IPS DF 6.9 (cell line): ENCODE data around the gene DTNA.

ENCODE experiments used
- DNase-seq: peaks from one replicate; pipeline ENCODE4 v3.0.0-alpha.2; 2013; ENCODE audit warnings: low read depth, low spot score
- H3K27ac ChIP-seq: one replicate; pipeline ENCODE4 v1.5.1; 2013; ENCODE audit warnings: low read length, control low read depth
- H3K27me3 ChIP-seq: 2 replicates; pipeline ENCODE4 v1.6.1; 2013; ENCODE audit warnings: mild to moderate bottlenecking, low read length; ENCODE audit not compliant: control insufficient read depth, insufficient read depth
- H3K36me3 ChIP-seq: 2 replicates; pipeline ENCODE4 v1.6.1; 2013; ENCODE audit warnings: low read length; ENCODE audit not compliant: control insufficient read depth, insufficient read depth
- H3K4me1 ChIP-seq: 2 replicates; pipeline ENCODE4 v1.6.1; 2013; ENCODE audit warnings: low read length; ENCODE audit not compliant: control insufficient read depth, insufficient read depth
- H3K4me3 ChIP-seq: 2 replicates; pipeline ENCODE4 v1.5.1; 2013; ENCODE audit warnings: mild to moderate bottlenecking, low read length
- H3K9me3 ChIP-seq: 2 replicates; pipeline ENCODE4 v1.6.1; 2013; ENCODE audit warnings: low read length, inconsistent platforms; ENCODE audit not compliant: control insufficient read depth, insufficient read depth
- WGBS: extraction: QIAGEN DNeasy Blood & Tissue Kit; methylation state at CpG from one replicate; pipeline ENCODE4 v1.1.7; 2013; ENCODE audit warnings: mixed read lengths, missing lambda C conversion rate; ENCODE audit not compliant: insufficient read length, insufficient coverage; 5-methylcytosine and 5-hydroxymethylcytosine counted together

Gene DTNA

DNA sequence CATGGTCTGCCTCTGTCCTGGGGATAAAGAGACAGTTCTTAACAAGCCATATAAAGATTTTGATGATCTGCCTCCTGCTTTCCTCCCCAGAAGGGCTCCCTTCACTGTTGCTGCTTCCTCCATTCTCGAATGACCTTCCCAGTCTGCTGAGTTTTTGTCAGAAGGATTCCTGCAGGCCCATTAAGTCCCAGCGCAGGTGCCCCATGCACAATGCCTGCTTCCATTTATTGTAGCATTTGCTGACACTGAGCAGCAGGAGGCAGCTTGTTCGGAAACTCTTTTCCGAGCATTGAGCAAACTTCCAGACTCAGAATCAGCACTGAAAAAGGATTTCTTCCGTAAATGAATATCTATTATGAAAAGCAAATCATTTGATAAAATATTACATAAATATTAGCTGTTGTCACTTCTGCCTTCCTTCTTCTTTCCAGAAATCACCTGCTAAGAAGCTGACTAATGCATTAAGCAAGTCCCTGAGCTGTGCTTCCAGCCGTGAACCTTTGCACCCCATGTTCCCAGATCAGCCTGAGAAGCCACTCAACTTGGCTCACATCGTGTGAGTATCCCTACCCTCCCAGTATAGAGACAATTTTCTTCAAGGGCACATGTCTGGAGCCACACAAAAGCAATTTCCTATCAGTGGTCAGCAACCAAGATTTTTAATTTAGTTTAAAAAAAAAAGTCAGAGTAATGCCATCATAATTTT is 110.4 kb downstream of the DTNA start:
- H3K9me3 ChIP-seq: no peaks in the 10 kb centered on the region
- no peaks in the 10 kb centered on the region for H3K27me3 ChIP-seq
- H3K27ac ChIP-seq: no peak overlapping the region
- no CpG with 5 or more reads among the region's 7 CpGs for WGBS
- no peak for DNase-seq
- H3K4me3 ChIP-seq: no peak overlapping the region
- no peaks in the 10 kb centered on the region for H3K36me3 ChIP-seq
- H3K4me1 ChIP-seq: no peaks in the 10 kb centered on the region

DNA sequence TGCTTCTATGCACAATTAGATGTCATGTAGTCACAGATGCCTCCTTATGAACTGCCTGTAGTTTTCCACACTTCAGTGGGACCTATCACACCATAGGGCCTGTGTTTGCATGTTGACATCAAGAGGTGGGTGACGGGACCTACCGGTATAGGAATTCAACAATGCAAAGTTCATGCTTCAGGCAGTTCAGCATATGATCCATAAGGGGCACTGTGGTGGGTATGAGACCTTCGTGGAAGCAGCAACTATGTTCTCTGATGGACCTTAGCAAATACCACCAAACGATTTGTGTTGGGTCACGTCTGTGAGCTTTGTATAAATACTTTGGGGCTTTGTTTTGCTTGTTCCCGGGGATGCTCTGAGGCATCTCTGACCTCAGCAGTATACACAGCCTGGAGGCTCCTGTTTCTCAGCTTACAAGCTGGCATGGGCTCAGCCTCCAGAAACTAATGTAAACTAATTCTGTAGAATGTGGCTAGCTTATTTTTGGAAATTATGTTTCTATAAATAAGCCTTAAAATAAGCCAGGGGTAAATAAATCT is 111.6 kb downstream of the DTNA start:
- no CpG with 5 or more reads among the region's 6 CpGs for WGBS
- DNase-seq: no peak
- no peaks in the 10 kb centered on the region for H3K36me3 ChIP-seq
- H3K27ac ChIP-seq: no peak overlapping the region
- no peaks in the 10 kb centered on the region for H3K9me3 ChIP-seq
- H3K27me3 ChIP-seq: no peaks in the 10 kb centered on the region
- H3K4me1 ChIP-seq: no peaks in the 10 kb centered on the region
- no peak overlapping the region for H3K4me3 ChIP-seq

DNA sequence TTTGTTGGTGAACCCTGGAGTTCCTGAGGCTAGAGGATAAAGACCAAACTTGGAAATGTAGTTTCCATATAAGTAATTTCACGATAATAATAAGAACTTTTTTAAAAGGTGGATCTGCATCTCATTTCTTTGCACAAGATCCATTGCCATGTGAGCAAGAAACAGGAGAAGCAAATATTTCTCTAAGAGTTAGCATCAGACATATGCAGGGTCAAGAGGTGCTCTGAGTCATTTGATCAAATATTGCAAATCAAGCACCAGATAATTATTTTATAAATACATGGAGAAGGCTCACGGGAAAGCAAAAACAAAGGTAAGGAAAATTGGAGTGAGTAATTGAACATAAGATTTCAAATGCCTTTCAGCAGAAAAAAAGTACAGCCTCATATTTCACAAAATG is 118.0 kb downstream of the DTNA start:
- Histone ChIP-seq H3K27me3 (no peaks in the 10 kb centered on the region), H3K4me1 (no peaks in the 10 kb centered on the region), H3K27ac (no peak overlapping the region), H3K9me3 (no peaks in the 10 kb centered on the region), H3K4me3 (no peak overlapping the region), H3K36me3 (no peaks in the 10 kb centered on the region)
- no CpG with 5 or more reads among the region's 2 CpGs for WGBS
- no peak for DNase-seq

DNA sequence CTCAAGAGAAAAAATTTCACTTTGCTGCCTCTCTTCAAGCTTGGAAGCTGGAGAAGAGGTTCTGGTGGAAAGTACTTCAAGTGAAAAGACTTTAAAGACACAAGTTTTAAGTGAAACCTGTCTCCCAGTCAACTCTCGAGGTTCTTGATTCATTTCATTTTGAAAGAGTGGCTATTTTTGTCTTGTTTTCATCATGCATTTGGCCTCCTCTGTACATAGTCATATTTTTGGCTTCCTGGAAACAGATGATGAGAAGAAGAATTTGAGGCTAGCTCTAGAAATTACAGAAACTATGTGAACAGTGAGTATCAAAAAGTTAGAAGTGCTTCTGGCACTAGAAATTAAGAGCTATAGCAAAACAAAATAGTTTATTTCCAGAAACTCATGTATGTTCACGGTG is 124.8 kb downstream of the DTNA start:
- no peaks in the 10 kb centered on the region for H3K36me3 ChIP-seq
- WGBS: no CpG with 5 or more reads among the region's 2 CpGs
- no peaks in the 10 kb centered on the region for H3K27me3 ChIP-seq
- DNase-seq: no peak
- H3K27ac ChIP-seq: no peak overlapping the region
- H3K4me3 ChIP-seq: no peak overlapping the region
- no peaks in the 10 kb centered on the region for H3K9me3 ChIP-seq
- no peaks in the 10 kb centered on the region for H3K4me1 ChIP-seq

DNA sequence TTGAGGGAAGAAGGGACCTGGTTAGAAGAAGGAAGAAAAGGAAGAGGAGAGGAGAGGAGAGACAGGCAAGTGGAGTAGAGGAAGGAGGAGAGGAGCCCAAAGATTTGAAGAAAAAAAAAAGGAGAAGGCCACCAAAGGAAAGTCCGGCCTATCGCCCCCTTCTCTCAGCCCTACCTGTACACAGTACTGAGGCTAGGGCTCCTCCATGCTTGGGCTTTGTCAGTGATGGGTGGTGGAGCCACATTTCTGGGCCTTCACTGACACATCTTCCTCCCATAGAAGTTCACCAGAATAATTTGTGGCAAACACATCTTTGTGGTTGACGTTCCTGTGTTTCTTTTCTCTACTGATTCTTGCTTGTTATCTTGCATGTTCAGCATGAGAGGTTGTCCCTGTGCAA is 125.4 kb downstream of the DTNA start:
- DNase-seq: no peak
- Histone ChIP-seq H3K4me1 (no peaks in the 10 kb centered on the region), H3K27me3 (no peaks in the 10 kb centered on the region), H3K9me3 (no peaks in the 10 kb centered on the region), H3K27ac (no peak overlapping the region), H3K36me3 (no peaks in the 10 kb centered on the region), H3K4me3 (no peak overlapping the region)
- no CpG with 5 or more reads among the region's 3 CpGs for WGBS

DNA sequence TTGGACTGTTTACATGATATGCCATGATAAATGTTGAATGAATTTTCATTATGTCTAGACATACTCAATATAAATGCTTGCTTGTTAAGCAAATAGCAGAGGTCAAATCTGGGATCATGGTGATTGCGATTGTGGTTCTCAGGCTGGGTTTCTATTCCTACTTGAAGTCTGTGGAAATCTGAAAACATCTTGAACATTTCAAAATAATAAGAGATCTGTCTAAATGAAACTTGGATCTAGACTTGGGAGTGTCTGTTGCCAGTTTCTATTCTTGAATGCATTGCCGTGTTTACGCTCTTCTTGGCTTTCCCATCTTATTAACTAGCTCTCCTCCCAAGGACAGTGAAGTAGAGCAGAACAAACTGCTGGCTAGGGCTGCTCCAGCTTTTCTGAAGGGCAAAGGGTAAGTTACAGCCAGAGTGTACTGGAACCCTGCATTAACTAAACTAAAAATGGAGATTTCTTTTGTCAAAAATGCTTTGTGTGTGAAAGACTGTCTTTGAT is 127.7 kb downstream of the DTNA start:
- H3K9me3 ChIP-seq: no peaks in the 10 kb centered on the region; the same call in 1 of the 2 replicates
- no peaks in the 10 kb centered on the region for H3K27me3 ChIP-seq
- DNase-seq: no peak
- no CpG with 5 or more reads among the region's 3 CpGs for WGBS
- H3K4me1 ChIP-seq: no peaks in the 10 kb centered on the region
- no peak overlapping the region for H3K27ac ChIP-seq
- no peak overlapping the region for H3K4me3 ChIP-seq
- H3K36me3 ChIP-seq: 0 out of 2 replicates have a peak, but pooled peaks cover 2% of the 10 kb centered on the region

DNA sequence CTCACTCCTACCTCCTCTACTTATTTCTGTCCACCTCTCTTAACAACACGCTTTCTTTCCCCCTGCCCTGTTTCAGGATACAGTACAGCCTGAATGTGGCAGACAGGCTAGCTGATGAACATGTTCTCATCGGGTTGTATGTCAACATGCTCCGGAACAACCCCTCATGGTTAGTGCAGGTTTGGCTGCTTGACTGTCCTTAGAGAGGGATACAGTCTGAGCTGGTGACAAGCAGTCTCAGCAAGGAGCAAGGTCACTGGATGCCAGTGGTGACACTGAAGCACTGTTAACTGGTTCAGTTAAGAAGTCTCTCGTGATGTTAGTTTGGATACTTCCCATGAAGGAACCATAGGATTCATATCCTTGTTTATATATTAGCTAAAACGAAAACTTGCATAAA is 128.6 kb downstream of the DTNA start:
- Histone ChIP-seq H3K36me3 (0 out of 2 replicates have a peak, but pooled peaks cover 2% of the 10 kb centered on the region), H3K9me3 (no peaks in the 10 kb centered on the region; the same call in 1 of the 2 replicates), H3K4me3 (no peak overlapping the region), H3K27me3 (no peaks in the 10 kb centered on the region), H3K27ac (no peak overlapping the region), H3K4me1 (no peaks in the 10 kb centered on the region)
- 100% methylated on average over 1 of the region's 5 CpGs for WGBS
- DNase-seq: no peak

DNA sequence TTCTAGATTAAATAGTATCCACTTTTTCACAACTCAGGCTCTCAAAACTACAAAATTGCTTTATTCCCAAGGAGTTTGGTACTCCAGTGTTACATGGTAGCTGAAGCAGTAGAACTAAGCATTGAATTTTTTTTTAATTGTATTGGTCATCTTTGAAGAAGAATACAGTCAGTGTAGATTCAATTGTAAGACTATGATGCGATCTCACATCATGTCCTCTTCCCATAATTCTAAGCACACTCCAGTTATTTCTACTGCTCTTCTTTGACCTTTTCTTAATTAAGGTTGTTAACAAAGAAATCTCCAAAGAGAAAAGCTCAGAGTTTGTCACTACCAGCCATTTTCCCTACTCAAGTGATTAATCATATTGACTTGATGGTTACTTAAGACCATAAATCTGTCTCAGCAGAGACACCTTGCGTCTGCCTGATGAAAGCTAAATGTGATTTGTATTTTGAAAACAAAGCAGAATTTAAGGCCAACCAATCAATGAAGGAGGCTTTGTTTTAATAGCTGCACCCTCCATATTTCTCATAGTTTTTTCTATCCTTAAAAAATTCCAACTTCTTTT is 130.2 kb downstream of the DTNA start:
- Histone ChIP-seq H3K27me3 (no peaks in the 10 kb centered on the region), H3K9me3 (no peaks in the 10 kb centered on the region; the same call in 1 of the 2 replicates), H3K4me3 (no peak overlapping the region), H3K27ac (no peak overlapping the region), H3K36me3 (0 out of 2 replicates have a peak, but pooled peaks cover 2% of the 10 kb centered on the region), H3K4me1 (no peaks in the 10 kb centered on the region)
- no CpG with 5 or more reads among the region's 2 CpGs for WGBS
- no peak for DNase-seq

DNA sequence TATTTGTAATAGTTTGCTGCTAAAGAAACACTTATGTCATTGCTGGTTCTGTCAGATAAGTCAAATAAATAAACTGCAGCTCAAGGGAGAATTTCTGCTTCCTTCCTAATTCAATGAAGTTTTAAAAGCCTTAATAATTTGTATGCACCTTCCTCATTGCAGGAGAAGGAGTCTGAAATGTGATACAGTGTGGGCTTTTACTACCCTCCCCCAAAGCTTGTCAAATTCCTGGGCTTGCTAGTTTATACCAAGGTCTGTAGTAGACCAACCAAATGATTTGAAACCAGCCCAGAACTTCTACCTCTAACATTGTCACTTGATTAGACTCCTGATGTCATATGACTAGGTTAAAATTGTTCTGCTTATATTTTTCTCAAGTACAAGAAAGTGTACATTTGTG is 131.8 kb downstream of the DTNA start:
- H3K27ac ChIP-seq: no peak overlapping the region
- no peak overlapping the region for H3K4me3 ChIP-seq
- H3K4me1 ChIP-seq: no peaks in the 10 kb centered on the region
- no peaks in the 10 kb centered on the region for H3K27me3 ChIP-seq
- 0 out of 2 replicates have a peak, but pooled peaks cover 2% of the 10 kb centered on the region for H3K36me3 ChIP-seq
- DNase-seq: no peak
- no peaks in the 10 kb centered on the region; the same call in 1 of the 2 replicates for H3K9me3 ChIP-seq

DNA sequence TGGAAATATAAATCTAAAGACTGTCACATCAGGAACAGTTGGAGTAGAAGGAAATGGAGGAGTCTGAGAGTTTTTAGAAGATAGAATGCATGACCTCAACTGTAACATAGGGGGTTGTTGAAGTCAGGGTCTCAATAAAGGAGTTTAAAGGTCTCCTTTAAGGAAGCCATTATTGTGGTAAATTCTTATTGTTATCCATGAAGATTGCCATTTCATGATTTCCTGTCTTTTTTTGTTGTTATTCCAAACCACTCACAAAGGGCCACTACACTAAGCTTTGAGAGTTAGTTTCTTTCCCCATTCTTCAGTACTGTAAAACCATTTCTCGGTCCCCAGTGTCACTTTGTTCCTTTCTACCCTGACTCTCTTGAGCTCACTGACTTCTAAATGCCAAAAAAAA is 134.0 kb downstream of the DTNA start:
- Histone ChIP-seq H3K9me3 (no peaks in the 10 kb centered on the region; the same call in 1 of the 2 replicates), H3K4me3 (no peak overlapping the region), H3K27ac (no peak overlapping the region), H3K36me3 (0 out of 2 replicates have a peak, but pooled peaks cover 2% of the 10 kb centered on the region), H3K4me1 (no peaks in the 10 kb centered on the region), H3K27me3 (no peaks in the 10 kb centered on the region)
- no CpG with 5 or more reads among the region's 1 CpG for WGBS
- no peak for DNase-seq
